Activated CD8-positive, alpha-beta memory T cell treated with anti-CD3 and anti-CD28 coated beads for 1 hour (primary cell): Measurements from ENCODE around the gene RCC2.

Experiments
- DNase-seq, 2 donors: peaks; one replicate each; pipeline ENCODE4 v3.0.0-alpha.2; 2020; ENCODE audit warnings: low read depth in 1 of 2; ENCODE audit errors: extremely low read depth in 1 of 2

The RCC2 gene

GRCh38 chr1:17381161-17381560 lies 58.3 kb downstream of the RCC2 start:
- DNase-seq, result no peak

DNA sequence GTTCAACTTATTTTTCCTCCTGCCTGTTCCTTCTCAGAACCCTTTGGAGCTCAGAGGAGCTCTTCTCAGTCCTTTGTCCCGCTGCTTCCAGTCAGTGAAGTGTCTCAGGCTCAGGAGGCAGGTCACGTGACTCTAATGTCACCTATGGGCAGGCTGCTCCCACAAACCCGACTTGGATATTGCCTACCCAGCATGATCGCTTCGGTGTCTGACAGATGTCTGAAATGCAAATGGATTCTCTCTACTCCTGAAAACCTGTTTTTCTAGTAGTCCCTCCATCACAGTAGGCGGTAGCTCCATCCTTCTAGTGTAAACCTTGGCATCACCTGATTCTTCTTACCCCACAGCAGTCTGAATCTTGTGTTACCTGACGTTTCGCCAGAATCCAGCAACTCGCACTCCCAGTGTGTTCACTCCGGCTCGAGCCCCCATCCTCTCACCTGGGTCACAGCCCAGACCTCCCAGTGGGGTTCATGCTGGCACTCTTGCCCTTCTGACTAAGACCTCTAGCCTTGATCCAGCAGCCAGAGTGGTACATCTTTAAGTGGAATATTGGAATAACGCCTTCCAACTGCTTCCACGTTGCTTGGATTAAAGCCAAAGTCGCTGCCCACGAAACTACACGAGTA lies 62.0 kb downstream of the RCC2 start:
- no peak for DNase-seq

DNA sequence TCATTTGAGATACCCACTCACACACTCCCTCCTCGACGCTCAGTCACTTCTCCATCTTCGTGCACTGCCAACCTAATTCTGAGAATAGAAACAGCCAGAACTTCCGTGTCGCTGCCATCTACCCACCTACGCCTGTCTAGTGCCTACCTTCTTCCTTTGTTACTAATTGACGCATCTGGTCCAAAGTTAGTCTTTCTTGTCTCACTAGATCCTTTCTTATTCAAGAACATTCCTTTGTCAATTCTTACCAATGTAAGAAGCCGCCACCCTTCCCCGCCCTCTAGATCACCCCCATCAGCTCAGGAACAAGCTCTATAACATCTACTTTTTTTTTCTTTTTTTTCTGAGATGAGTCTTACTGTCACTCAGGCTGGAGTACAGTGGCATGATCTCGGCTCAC lies 63.8 kb downstream of the RCC2 start:
- no peak for DNase-seq

DNA sequence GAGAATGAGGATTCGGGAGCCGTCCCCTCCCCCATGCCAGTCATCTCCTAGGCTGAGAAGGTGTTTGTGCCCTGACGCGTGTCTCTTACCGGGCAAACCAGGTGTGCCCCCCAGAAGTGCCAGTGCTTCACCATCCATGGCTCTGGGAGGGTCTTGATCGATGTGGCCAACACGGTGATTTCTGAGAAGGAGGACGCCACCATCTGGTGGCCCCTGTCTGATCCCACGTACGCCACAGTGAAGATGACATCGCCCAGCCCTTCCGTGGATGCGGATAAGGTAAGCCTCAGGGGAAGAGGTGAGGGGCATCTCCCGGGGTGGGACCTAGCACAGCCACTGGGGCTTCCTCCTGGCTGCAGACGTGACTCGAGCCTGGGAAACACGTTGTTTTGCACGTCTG lies 66.5 kb downstream of the RCC2 start:
- DNase-seq, result no peak

DNA sequence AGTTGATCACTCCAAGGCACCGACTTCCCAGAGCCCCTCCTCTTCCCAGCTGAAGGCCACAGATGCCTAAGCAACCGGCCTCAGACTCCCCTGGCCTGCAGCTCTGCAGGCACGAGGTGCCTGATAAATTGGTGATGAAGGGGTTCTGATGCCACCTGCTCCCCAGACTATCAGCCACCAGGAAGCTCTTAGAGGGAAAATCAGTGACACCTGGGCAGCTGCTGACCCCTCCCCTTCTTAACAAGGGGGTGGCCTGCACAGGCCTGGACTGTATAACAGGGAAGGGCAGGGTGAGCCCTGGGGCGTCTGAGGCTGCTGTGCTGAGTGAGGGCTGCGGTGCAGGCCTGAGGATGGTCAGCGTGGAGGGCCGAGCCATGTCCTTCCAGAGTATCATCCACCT lies 67.6 kb downstream of the RCC2 start, which contains the start of gene PADI6:
TSS of gene PADI6 (plus strand) at position 301 of the 400 bp plus-strand sequence. CDS start at position 351, 50 bp downstream.
- DNase-seq, result no peak

DNA sequence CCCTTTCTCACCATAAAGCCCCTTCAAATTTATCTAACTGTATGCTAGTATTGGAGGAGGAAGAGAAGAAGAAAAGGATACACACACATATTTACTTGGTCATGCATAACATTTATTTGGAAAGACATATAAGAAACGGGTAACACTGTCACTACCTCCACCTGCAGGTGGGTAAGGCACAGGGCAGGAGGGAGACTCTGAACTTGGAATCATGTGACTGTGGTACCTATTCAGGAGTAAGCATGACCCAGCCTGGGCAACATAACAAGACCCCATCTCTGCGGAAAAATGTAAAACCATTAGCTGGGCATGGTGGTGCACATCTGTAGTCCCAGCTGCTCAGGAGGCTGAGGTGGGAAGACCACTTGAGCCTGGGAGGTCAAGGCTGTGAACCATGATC lies 68.9 kb downstream of the RCC2 start:
- no peak for DNase-seq

DNA sequence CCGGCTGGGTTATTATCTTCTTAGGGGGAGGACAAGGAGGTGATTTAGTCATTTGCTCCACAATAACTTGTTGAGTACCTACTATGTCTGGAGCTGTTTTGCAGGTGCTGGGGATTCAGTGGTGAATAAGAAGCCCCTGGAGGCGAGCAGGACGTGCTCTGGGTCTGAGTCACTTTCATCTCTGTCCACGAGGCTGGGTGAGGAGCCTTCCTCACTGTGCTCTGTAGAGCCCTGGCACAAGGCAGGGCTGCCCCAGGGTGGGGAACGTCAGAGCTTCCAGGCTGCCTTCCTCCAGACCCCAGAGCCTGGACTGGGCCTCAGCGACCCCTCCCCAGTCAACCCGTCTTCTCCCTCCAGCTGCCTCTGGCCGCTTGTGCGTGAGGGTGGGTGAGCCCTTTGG lies 70.0 kb downstream of the RCC2 start:
- DNase-seq, result no peak

- DNase-seq, result no peak
Observed at GRCh38 chr1:17365293-17365692, 74.2 kb downstream of the RCC2 start.

GRCh38 chr1:17363771-17364170 lies 75.7 kb downstream of the RCC2 start:
- no peak for DNase-seq

GRCh38 chr1:17363351-17363750 lies 76.1 kb downstream of the RCC2 start:
- no peak for DNase-seq

DNA sequence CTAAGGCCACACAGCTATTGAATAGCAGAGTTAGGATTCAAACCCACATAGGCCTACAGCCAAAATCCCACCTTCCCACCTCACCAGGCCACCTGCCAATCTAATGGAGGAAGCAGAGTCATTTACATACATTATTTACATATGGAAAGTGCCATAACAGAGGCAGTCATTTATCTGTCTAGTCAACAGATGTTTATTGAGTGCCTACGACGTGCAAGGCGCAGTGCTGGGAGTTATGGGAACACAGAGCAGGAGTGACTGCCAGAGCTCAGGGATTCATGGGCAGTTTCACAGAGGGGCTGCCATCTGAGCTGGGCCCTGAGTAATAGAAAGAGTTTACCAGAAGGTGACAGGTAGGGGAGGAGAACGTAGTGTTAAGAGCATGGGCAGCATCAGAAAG lies 77.8 kb downstream of the RCC2 start:
- DNase-seq, result no peak

DNA sequence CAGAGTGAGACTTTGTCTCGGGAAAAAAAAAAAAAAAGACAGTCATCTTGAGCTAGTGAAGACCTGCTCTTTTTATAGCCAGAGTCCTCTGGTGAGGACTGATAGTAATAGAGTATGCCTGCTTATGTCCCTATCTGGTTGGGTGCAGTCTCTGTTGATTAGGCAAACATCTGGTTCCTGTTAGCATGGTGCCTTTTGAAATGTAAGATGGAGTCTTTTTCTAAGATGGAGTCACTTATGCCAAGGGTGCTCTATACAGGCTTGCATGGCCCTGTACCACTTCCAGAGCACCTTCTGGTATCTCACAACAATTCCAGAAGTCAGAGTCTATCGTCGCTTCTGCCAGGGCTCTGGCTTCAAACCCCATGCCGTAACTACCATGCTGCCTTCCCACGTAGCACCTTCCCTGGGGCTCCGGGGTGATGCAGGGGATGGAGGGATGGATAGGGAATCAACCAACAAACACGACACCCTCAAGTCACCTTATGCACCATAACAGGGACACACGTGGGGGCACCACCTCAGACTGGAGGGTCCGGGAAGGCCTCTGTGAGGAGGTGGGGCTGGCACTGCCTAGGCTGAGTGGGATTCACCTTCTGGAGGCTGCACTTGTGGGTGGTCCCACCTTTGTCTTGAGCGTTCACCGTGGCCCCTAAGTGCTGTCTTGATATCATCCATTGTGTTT lies 79.1 kb downstream of the RCC2 start:
- no peak for DNase-seq

DNA sequence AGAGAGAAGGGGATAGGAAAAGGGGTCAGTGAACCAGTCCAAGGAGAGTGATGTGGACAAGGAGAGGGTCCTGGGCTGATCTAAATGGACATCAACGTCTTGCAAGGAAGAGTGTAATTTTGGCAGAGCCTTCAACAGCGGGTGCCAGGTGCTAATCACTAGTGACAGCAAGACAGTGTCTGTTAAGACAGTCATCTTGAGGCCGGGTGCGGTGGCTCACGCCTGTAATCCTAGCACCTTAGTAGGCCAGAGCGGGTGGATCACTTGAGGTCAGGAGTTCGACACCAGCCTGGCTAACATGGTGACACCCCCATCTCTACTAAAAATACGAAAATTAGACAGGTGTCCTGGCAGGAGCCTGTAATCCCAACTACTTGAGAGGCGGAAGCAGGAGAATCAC lies 79.7 kb downstream of the RCC2 start:
- no peak for DNase-seq

DNA sequence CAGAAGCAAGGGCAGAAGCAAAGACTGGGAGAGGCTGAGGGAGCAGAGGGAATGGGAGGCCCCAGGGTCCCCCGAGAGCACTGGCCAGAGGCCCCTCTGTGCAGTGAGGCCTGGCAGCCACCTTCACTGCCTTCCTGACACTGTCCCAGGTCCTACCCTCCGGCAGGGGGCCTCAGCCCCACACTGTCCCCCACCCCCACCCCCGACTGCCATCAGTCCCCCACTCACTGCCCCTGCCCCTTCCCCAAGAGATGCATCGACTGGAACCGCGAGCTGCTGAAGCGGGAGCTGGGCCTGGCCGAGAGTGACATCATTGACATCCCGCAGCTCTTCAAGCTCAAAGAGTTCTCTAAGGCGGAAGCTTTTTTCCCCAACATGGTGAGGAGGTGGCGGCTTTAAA lies 80.4 kb downstream of the RCC2 start:
- no peak for DNase-seq

GRCh38 chr1:17358557-17358956 lies 80.9 kb downstream of the RCC2 start:
- no peak for DNase-seq
